Testis (tissue), 3 donors: ENCODE data around the gene LAMP2. TPM values are rescaled to one million over a fixed set of nuclear protein-coding genes. Genes with fewer than 3 reads are reported as not detected.
"Not testable (repeated sequence)": the region's sequence is repeated elsewhere in the genome, so short reads cannot be mapped to it uniquely, and the experiment has no call there.

Experiments
- DNase-seq: peaks from one replicate; pipeline ENCODE4 v3.0.0-alpha.2; 2019
- H3K27ac ChIP-seq, 2 donors: fragments of 200-600 bp; sonication (generic); one replicate each; pipeline ENCODE4 v1.5.1; 2019
- H3K27me3 ChIP-seq: fragments of 200-600 bp; sonication (generic); one replicate; pipeline ENCODE4 v1.5.1; 2019
- H3K36me3 ChIP-seq: fragments of 200-600 bp; sonication (generic); one replicate; pipeline ENCODE4 v1.5.1; 2017; ENCODE audit warnings: low read depth; ENCODE audit errors: missing control alignments
- H3K4me1 ChIP-seq: fragments of 200-600 bp; sonication (generic); one replicate; pipeline ENCODE4 v1.5.1; 2019
- H3K4me3 ChIP-seq, 2 donors: fragments of 200-600 bp; sonication (generic); one replicate each; pipeline ENCODE4 v1.5.1; 2017 to 2019
- H3K9me3 ChIP-seq: fragments of 200-600 bp; sonication (generic); one replicate; pipeline ENCODE4 v1.5.1; 2017
- CTCF ChIP-seq, 3 experiments: fragments of 450-650 bp in 2 of 3; fragments of 200-600 bp in 1 of 3; sonication (generic) in 1 of 3; IDR thresholded peaks; one replicate each; pipeline ENCODE4 v1.5.1; 2016 to 2019; ENCODE audit warnings: antibody characterized with exemption in 3 of 3, mild to moderate bottlenecking in 2 of 3, moderate library complexity in 1 of 3
- POLR2A ChIP-seq: fragments of 450-650 bp; IDR thresholded peaks from one replicate; pipeline ENCODE4 v1.6.1; 2017; ENCODE audit warnings: antibody characterized with exemption, mild to moderate bottlenecking, moderate library complexity
- WGBS, 2 donors: methylation state at CpG; one replicate each; pipeline ENCODE4 v1.1.5; 2018; 5-methylcytosine and 5-hydroxymethylcytosine counted together
- intact Hi-C: fragments of 100-400 bp; cut with DNase I; formaldehyde crosslinking; loops from one replicate; pipeline ENCODE4 v1.15.1; 2023; ENCODE audit warnings: low total_unique reads
- polyA plus RNA-seq: library from polyadenylated mRNA; stranded (reverse); fragments of 350-450 nt; fragmentation: Illumina TruSeq; extraction: RNeasy Lipid Tissue Mini Kit (QIAGEN cat#74804); gene quantifications from one replicate; pipeline ENCODE4 v1.2.3, GENCODE V29; 2014; ENCODE audit warnings: low read depth, low replicate concordance; ENCODE audit not compliant: insufficient read depth
- total RNA-seq, 2 donors: library from RNA; depleted of rRNA; stranded (reverse); fragments of >200 nt; gene quantifications; one replicate each; pipeline ENCODE4 v1.2.3, GENCODE V29; 2016

LAMP2 gene
- total and polyA plus RNA-seq, 3 donors from 2014 or later, result 86.5 to 130 (median 99.3) TPM

GRCh38 chrX:120485638-120486520 is 16.8 kb upstream of the LAMP2 start:
- Histone ChIP-seq H3K9me3 (no peaks in the 10 kb centered on the region), H3K36me3 (no peaks in the 10 kb centered on the region), H3K4me3 (peak overlapping the region; percentile 37 to 53), H3K27ac (peak overlapping the region; percentile 55 to 80), H3K4me1 (no peaks in the 10 kb centered on the region), H3K27me3 (no peaks in the 10 kb centered on the region)
- peak; percentile 25 to 59 (median 51) for TF ChIP-seq CTCF (IDR thresholded peaks at IDR 0.05)
- no peak for TF ChIP-seq POLR2A
- intact Hi-C loops, result no loop called here
- 1 to 2% methylated on average over 12 to 32 of the region's 39 CpGs for WGBS, 2 donors
- DNase-seq, result peak; percentile 90

- Histone ChIP-seq H3K27ac (peak overlapping the region; percentile 55 to 80), H3K36me3 (no peaks in the 10 kb centered on the region), H3K27me3 (no peaks in the 10 kb centered on the region), H3K9me3 (no peaks in the 10 kb centered on the region), H3K4me1 (no peaks in the 10 kb centered on the region), H3K4me3 (peak overlapping the region; percentile 37 to 53)
- no peak for TF ChIP-seq CTCF (IDR thresholded peaks at IDR 0.05)
- TF ChIP-seq POLR2A, result no peak
- DNase-seq, result no peak
- WGBS, 2 donors, result 0 to 55% methylated on average over 1 to 3 of the region's 3 CpGs
- intact Hi-C loops, result no loop called here
Measured at GRCh38 chrX:120485315-120485637, 16.2 kb upstream of the LAMP2 start.

GRCh38 chrX:120477453-120477852 is 8.4 kb upstream of the LAMP2 start:
- Histone ChIP-seq H3K4me1 (no peaks in the 10 kb centered on the region), H3K4me3 (no peak overlapping the region), H3K27me3 (no peaks in the 10 kb centered on the region), H3K9me3 (no peaks in the 10 kb centered on the region), H3K27ac (no peak overlapping the region), H3K36me3 (no peaks in the 10 kb centered on the region)
- intact Hi-C loops, result no loop called here
- WGBS, 2 donors, result 82 to 84% methylated on average over 3 of the region's 3 CpGs
- TF ChIP-seq CTCF (IDR thresholded peaks at IDR 0.05) (no peak), POLR2A (no peak)
- no peak for DNase-seq

- no peak for DNase-seq
- Histone ChIP-seq H3K27me3 (no peaks in the 10 kb centered on the region), H3K9me3 (no peaks in the 10 kb centered on the region), H3K36me3 (no peaks in the 10 kb centered on the region), H3K27ac (no peak overlapping the region), H3K4me3 (no peak overlapping the region), H3K4me1 (no peaks in the 10 kb centered on the region)
- TF ChIP-seq POLR2A, result no peak
- whole genome bisulfite sequencing, 2 donors, result 80 to 82% methylated on average over 2 of the region's 2 CpGs
- intact Hi-C loops, result no loop called here
Measured at GRCh38 chrX:120476714-120477113, 7.6 kb upstream of the LAMP2 start.

GRCh38 chrX:120475447-120475846 is 6.4 kb upstream of the LAMP2 start:
- intact Hi-C loops, H3K36me3 ChIP-seq, DNase-seq, H3K27me3 ChIP-seq, H3K4me3 ChIP-seq, H3K9me3 ChIP-seq, H3K27ac ChIP-seq, H3K4me1 ChIP-seq: not testable (repeated sequence)
- 33 to 38% methylated on average over 1 of the region's 1 CpG for WGBS, 2 donors
- peak in 1 of 3 experiments; percentile 49 for TF ChIP-seq CTCF (IDR thresholded peaks at IDR 0.05)
